HG03045 (cell line): Measurements from ENCODE around the gene RPL39L.
"Not testable (repeated sequence)": the region's sequence is repeated elsewhere in the genome, so short reads cannot be mapped to it uniquely, and the experiment has no call there.

Experiments
- ATAC-seq: cut with Tn5 transposase; IDR thresholded peaks from one replicate; pipeline ENCODE4 v1.9.1; 2021; ENCODE audit warnings: mild to moderate bottlenecking, moderate library complexity; ENCODE audit not compliant: unreplicated experiment

RPL39L gene

GRCh38 chr3:187139895-187140253 is 578 bp upstream of the RPL39L start:
- ATAC-seq, result no peak

GRCh38 chr3:187136936-187137335 is 2.4 kb downstream of the RPL39L start:
- ATAC-seq, result no peak

GRCh38 chr3:187136337-187136736 is 3.0 kb downstream of the RPL39L start:
- ATAC-seq, result no peak

- not testable (repeated sequence) for ATAC-seq
These were observed 4.1 kb downstream of the RPL39L start for GRCh38 chr3:187135172-187135690.

- ATAC-seq, result not testable (repeated sequence)
These were observed 6.1 kb downstream of the RPL39L start for GRCh38 chr3:187133181-187133580.

GRCh38 chr3:187132666-187133065 is 6.6 kb downstream of the RPL39L start:
- no peak for ATAC-seq

DNA sequence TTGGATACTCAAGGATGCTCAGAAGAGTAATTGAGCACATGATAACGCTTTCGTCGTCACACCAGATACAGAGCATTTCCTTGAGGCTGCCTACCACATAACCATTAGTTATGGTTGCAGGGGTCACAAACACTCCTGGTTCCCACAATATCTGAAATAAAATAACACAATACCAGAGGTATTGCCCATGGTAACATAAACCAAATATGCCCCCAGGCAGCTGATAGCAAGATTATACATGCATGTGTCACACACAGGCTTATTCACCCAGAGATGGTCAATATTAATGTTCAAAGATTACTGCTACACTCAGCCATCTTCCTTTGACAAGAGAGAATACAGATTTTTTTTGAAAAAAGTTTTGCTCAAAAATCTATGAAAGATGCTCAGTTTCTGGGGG is 7.3 kb downstream of the RPL39L start:
- ATAC-seq, result no peak

DNA sequence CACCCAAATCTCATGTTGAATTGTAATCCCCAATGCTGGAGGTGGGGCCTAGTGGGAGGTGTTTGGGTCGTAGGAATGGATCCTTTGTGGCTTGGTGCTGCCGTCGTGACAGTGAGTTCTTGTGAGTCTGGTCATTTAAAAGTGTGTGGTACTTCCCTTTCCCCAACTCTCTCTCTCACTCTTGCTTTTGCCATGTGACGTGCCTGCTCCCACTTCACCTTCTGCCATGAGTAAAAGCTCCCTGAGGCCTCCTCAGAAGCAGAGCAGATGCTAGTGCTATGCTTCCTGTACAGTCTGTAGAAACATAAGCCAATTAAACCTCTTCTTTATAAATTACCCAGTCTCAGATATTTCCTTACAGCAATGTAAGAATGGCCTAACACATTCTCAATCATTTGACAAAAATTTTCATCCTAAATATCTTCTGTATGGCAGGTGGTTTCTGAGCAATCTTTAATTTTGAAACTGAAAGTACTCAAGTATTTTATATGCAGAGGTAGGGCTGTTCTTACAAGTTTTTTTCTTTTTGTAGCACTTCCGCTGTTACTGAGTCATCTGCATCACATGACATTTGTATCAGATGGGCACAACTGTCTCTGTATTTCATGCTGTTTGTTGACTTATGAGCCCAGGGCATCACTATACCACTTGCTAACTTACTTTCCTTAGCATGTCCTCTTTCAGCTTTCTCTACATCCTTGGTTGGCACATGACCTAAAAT is 8.8 kb downstream of the RPL39L start:
- ATAC-seq, result no peak

DNA sequence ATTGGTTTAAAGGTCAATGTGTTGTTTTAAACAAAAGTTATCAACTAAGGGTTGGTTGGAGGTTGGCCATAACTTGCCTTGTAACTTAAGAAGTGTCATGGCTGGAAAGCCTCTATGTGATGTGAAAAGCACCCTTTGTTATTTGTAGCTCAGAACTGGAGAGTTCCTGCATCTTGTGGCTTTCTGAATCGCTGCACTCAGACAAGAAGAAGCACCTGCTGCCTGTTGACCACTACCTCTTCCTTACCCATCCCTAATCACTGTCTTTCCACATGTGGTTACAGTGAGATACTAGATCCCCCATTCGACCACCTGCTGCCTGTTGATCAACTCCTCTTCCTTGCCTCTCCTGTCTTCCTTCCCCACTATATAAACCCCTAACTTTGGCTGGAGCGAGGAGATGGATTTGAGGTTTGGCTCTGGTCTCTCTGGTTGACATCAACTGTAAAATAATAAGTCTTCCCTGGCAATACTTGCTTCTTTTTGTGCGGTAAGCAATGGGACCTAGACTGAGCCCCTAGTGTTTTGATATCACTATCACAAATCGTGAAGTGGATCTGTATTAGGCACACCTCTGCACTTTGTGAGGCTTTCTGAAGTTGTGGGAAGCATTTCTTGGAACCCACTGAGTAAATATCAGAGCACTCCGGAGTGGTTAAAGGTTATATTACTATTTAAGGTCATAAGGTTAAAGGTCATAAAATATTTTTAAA is 13.8 kb downstream of the RPL39L start:
- ATAC-seq, result no peak

DNA sequence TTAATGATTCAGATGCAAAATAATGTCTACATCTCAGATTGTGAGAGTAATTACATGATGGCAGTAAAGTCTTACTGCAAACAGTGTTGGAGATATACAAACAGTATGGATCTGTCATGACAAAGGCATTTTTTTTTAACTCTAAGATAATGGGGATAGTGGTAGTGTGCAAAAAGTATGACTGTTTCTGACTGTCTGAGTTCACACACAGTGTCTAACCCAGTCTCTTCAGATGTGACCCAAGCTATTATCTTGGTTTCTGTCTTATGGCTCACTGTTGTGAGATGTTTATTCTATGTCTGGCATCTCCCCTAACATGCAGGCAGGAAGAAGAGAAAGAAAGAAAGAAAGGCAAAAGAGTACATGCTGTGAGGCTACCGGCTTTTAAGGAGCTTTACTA is 17.0 kb downstream of the RPL39L start:
- no peak for ATAC-seq

DNA sequence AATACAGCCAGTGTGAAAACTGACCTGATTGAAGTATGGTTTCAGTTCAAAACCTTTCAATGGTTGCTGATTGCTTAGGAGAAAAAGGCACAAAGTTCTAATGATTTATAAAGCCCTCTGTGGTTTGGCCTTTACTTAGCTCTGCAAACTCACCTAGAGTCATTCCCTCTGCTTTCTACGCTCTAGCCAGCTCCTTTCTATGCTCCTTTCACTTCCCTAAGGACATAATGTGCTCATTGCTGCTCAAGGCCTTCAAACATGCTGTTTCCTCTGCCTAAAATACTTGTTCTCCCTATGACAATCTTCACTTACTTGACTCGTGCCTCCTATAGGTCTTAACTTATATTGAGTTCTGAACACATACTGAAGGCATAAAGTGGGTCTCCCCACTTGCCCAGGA is 19.0 kb downstream of the RPL39L start:
- no peak for ATAC-seq

DNA sequence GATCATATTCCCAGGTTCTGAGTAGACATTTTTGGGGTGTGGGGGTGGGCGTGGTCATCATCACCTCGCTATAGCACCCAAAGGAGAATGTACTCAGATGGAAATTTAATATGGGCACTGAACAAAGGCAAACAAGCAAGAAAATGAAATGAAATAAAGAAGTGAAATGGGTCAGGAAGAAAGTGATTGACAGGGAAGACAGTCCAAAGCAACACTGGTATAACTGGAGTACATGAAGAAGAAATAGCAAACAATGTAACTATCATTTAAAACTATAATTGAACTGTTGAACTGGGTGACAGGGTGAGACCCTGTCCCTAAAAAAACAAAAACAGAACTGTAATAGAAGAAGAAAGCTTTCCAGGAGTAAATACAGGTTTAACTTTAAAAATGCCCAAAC is 24.8 kb downstream of the RPL39L start:
- ATAC-seq, result no peak

- ATAC-seq, result no peak
These were observed 26.1 kb downstream of the RPL39L start for GRCh38 chr3:187112934-187113793.

DNA sequence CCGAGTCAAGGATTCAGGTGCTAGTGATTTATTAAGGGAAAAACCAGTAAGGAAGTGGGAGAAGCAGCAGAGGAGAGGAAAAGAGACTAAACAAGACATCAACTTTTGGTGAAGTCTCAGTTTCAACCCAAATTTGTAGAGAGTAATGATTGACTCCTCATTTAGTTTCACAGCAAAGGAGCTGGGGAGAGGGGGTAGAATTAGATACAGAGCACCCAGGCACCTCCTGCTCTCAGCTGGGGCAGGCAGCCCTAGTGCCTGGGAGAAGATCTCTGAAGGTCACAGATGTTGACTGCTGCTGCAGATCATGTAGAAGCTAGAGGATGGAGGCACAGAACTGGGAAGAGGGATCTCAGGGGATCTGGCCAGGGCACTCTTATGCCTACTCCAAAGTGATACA is 29.1 kb downstream of the RPL39L start:
- ATAC-seq, result no peak

GRCh38 chr3:187107989-187108388 is 31.3 kb downstream of the RPL39L start:
- ATAC-seq, result no peak

GRCh38 chr3:187105700-187106099 is 33.6 kb downstream of the RPL39L start:
- no peak for ATAC-seq

DNA sequence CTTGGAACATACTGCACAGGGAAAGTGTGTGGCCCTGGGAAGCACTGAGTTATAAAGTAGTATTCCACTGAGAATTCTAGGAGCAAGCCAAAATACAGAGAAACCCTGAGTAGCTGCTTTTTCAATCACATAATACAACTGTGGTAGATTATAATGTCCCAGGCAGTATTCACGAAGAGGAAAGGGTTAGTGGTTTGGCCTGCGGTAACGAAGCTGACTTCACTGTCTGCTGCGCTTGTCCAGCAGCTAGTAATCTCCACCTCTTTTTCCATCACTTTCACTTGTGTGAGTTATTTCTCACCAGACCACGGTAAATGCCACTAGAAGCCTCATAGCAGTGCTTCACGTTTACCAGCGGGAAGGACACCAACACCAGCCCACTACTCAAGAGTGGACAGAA is 34.4 kb downstream of the RPL39L start:
- ATAC-seq, result no peak

GRCh38 chr3:187104342-187104741 is 35.0 kb downstream of the RPL39L start:
- no peak for ATAC-seq

DNA sequence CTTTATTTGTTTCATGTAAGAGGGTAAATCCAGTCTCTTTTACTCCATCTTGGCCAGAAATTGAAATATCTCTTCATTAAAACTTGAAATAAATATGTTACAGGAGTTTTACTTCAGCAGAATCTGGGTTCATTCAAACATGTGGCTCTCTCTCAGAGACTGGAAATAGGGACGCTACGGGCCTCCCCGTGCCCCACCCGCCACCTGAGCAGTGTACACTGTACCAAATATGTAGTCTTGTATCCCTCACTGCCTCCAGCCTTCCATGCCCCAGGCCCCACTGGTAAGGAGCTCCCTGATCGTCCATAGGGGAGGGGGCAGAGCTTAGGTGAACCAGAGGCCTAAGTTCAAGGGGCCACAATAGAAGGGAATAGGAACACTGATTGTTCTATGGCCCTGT is 36.0 kb downstream of the RPL39L start:
- ATAC-seq, result no peak

- ATAC-seq, result no peak
These were observed 37.1 kb downstream of the RPL39L start for GRCh38 chr3:187102073-187102634.
